GM19035 (cell line): Measurements from ENCODE around the gene ISM1.

Source experiments
- ATAC-seq: cut with Tn5 transposase; IDR thresholded peaks from one replicate; pipeline ENCODE4 v1.9.1; 2021; ENCODE audit not compliant: unreplicated experiment

ISM1 gene

GRCh38 chr20:13302647-13303450, 81.8 kb downstream of the ISM1 start:
- ATAC-seq, result peak; percentile 85

GRCh38 chr20:13305284-13305683, 84.2 kb downstream of the ISM1 start:
- ATAC-seq, result no peak

DNA sequence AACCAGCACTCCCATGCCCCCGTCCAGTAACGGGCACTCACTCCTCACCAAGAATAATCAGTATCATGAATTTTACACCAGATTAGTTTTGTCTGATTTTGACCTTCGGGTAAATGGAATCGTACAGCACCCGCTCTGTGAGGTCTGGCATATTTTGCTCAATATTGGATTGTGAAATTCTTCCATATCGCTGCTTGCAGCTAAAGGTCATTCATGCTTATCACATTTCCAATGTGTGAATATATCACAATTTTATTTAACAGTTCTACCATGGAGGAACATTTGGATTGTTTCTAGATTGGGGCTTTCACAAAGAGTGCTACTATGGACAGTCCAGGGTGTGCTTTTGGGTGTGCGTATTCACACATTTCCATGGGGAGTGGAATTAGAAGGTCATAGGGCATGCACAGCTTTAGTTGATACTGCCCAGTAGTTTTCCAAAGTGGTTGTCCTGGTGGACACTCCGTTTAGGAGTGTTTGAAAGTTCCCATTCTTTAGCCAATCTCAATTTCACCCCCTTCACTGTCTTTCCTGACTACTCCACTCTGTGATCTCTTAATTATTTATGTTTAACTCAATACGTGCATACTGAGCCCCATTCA, 86.6 kb downstream of the ISM1 start:
- ATAC-seq, result no peak

DNA sequence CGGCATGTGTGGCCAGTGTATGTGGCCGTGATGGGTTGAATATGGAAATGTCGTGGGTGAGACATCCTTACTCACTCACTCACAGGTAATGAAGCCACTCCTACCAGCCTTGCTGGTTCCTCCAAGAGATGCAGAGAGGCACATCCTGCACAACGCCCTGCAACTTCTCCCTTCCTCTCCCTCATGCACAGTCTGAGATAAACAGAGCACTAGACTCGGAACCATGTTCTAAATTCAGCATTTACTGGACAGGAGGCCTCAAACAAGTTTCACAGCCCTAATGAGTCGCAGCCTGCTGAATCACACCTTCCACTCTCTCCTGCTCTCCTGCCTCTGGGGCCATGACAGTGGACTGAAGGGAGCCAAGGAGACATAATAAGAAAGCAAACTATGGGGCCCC, 91.2 kb downstream of the ISM1 start:
- no peak for ATAC-seq

DNA sequence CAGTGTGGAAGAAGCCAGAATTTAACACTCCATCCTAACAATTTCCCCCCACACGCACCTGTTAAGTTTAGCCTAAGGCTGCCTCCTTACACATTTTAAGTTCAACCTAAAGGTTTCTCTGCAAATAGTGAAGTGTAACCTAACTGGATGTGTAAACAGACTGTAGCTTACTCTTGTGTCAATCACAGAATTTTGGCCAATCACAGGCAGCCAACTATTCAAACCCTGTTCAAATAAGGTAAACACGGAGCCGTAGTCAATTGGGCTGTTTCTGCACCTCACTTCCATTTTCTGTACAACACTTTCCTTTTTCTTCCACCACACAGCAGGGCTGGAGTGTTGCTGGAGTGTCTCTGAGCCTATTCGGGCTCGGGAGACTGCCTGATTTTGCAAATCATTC, 92.1 kb downstream of the ISM1 start:
- ATAC-seq, result no peak

- ATAC-seq, result no peak
These were observed 96.4 kb downstream of the ISM1 start for GRCh38 chr20:13317439-13317838.

GRCh38 chr20:13318871-13319521, 97.9 kb downstream of the ISM1 start:
- no peak for ATAC-seq

DNA sequence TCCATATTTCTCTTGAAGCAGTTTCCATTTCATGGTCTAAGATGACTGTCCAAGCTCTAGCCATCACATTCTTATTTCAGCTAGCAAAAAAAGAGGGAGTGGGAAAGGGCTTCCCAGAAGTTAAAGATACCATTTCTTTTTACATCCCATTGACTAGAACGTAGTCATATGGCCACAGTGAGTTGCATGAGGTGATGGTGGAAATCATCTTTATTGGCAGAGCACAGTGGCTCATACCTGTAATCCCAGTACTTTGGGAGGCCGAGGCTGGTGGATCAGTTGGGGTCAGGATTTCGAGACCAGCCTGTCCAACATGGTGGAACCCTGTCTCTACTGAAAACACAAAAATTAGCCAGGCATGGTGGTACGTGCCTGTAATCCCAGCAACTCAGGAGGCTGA, 99.6 kb downstream of the ISM1 start:
- no peak for ATAC-seq

GRCh38 chr20:13321416-13321815, 100.3 kb downstream of the ISM1 start:
- no peak for ATAC-seq

GRCh38 chr20:13322198-13322597, 101.1 kb downstream of the ISM1 start:
- ATAC-seq, result no peak

DNA sequence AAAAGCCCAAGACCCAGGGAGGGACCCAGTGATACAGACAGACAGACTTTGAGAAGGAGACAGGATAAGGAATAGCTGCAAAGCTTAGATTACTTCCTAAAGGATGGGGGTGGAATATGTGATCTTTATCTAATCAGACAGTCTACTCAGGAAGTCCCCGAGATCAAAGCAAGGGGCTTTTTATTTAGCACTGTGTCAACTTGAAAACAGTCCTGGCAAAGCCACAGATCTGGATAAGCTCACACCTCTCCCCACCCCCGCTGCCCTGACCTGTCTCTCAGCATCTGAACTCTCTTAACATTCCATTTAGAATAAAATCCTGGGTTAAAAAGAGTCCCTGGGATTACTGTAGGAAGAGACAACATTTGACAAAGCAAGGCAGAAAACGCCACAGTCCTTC, 101.5 kb downstream of the ISM1 start:
- no peak for ATAC-seq

DNA sequence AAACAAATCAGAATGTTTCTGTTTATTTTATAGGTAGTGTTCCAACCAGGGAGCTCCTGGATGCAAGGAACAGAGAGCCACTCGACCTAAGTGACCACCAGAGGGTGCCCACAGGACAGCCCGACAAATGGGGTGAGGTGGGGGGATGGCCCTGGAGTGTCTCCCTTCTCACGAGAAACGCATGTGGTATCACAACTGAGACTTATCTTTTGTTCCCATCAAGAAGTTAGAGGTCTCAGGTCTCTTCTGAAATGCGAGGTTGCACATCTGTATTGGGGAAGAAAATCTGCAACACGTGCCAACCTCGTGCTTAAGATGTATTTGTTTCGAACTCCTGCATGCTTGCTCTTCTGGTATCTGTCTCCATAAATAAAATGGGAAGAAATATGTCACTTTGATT, 104.0 kb downstream of the ISM1 start:
- ATAC-seq, result no peak

DNA sequence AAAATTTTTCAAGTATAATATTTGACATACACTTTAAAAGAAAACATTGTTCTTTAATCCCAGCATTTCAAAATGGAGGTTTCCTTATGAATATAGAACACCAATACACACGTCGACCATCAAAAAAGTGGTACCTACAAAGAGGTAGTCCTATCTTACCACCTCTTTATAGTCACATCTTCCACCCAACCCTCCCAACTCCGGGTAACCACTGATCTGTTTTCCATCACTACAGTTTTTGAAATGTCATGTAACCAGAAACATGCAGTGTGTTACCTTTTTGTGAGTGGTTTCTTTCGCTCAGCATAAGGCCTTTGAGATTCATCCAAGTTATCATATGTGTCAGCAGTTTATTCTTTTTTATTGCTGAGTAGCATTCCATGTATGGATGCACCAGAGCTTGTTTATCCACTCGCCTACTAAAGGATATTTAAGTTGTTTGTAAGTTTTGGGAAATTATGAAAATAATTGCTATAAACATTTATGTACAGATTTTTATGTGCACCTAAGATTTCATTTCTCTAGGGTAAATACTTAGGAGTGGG, 104.8 kb downstream of the ISM1 start:
- no peak for ATAC-seq

GRCh38 chr20:13331536-13331935, 110.5 kb downstream of the ISM1 start:
- no peak for ATAC-seq

DNA sequence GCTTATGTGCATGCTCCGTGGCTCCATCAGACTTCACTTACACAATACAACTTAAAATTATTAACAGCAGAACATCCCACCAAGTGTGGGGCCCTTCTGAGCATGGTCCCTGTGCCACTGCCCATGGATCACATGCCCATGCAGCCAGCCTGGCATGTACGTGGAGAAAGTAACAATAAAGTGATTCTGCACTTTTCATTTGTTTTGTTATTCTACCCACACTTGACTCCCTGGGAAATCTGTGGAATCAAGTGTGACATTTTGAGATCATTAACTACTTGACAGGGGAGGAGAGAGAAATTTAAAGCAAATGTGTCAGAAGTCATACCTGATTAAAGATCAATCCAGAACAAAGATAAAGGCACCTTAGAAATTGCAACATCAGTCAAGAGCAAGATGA, 112.0 kb downstream of the ISM1 start:
- no peak for ATAC-seq

DNA sequence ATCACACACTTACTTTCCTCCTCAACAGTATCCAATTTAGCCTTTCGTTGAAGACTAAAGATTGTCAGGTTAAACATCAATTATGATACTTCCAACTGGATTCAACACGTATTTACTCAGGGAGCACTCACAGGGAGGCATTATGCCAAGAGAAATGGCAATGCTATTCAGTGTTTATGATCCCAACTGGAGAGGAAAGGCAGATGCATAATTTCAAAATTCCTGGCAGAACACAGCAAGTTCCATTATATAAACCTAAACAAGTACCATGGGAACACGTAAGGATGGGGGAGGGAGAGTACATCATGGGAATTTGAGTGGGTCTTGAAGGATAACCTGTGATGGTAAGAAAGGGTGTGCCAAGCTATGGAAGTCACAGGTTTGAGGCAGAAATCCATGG, 112.7 kb downstream of the ISM1 start:
- no peak for ATAC-seq

GRCh38 chr20:13336308-13337089, 115.4 kb downstream of the ISM1 start:
- no peak for ATAC-seq

DNA sequence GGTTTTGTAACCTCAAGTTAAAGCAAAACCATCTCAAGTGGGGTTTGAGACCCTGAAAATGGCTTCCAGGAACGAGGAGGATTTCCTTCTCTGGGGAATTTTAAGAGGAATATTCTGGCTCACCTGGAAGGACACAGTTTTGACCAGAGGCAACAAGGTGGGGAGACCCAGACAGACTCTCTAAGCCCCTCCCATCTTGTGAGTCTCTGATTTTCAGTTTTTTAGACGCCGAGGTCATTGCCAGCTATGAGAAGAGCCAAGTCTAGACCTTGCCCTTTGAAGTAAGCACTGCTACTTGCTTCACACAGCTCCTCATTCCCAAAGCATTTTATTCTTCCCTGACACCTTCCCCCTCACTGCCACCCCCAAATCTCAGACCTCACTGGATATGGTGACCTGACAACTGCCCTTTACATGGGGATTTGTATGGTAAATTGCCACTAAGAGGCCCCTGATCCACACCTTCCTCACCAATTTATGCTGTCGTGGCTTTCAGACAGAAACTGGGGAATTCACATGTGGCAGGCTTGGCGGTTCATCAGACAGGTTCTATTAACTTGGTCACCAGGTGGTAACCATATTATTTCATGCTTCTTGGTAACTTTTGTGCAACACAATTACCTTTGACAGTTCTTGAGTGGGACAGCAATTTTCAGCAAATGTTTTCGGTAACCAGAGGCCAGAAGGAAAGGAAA, 116.2 kb downstream of the ISM1 start:
- ATAC-seq, result no peak

DNA sequence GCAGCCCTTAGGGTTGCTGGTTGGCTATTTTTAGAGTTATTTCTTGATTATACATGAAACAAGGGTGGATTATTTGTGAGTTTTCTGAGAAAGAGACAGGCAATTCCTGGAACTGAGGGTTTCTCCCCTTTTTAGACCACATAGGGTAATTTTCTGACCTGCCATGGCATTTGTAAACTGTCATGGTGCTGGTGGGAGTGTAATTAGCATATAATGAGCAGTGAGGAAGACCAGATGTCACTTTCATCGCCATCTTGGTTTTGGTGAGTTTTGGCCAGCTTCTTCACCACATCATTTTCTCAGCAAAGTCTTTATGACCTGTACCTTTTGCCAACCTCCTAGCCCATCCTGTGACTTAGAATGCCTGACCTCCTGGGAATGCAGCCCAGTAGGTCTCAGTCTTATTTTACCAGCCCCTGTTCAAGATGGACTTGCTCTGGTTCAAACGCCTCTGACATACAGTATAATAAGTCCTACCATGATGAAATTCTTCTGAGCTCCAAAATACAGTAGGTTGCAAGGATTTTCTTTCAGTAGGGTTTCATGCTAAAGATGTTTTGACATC, 117.1 kb downstream of the ISM1 start:
- ATAC-seq, result no peak

GRCh38 chr20:13338999-13339411, 117.9 kb downstream of the ISM1 start:
- no peak for ATAC-seq
